ENCODE results near the gene GNL3L. TPM values are rescaled to one million over a fixed set of nuclear protein-coding genes. Genes with fewer than 3 reads are reported as not detected.

GNL3L gene
- total and polyA plus RNA-seq, 9 of the 15 experiments (the other 6 are each of a cell fraction or from before 2014, with no cell fraction given) = 11.5 to 81.7 (median 37.6) TPM

GRCh38 chrX:54529552-54530356 lies at the start of gene GNL3L (continued):
- peak; percentile 33; the same call in 1 of the 2 replicates for TF ChIP-seq REST (IDR thresholded peaks at IDR 0.05; ENCODE audit: borderline replicate concordance)
- TF ChIP-seq REST (CRISPR knock-in tag; IDR thresholded peaks at IDR 0.05; ENCODE audit: low read depth) = no peak
- TF ChIP-seq KAT8 (IDR thresholded peaks at IDR 0.05; ENCODE audit: low read depth) = peak; percentile 98
- no peak for TF ChIP-seq ARID1B (IDR thresholded peaks at IDR 0.05)
- no peak for TF ChIP-seq BRF1 (IDR thresholded peaks at IDR 0.05; ENCODE audit: borderline replicate concordance, extremely low read depth, insufficient read length)
- TF ChIP-seq ZNF197 (CRISPR knock-in tag; IDR thresholded peaks at IDR 0.05; ENCODE audit: low read depth) = no peak
- TF ChIP-seq THRAP3 (IDR thresholded peaks at IDR 0.05; ENCODE audit: borderline replicate concordance) = no peak
- TF ChIP-seq GABPA (tag; conservative IDR thresholded peaks at IDR 0.05; ENCODE audit: low read depth) = peak; percentile 88
- TF ChIP-seq THAP12 (CRISPR knock-in tag; IDR thresholded peaks at IDR 0.05) = no peak
- TF ChIP-seq SREBF1 (IDR thresholded peaks at IDR 0.05; ENCODE audit: borderline replicate concordance, low read depth, low read length) = no peak
- TF ChIP-seq KAT7 (CRISPR knock-in tag; IDR thresholded peaks at IDR 0.05; ENCODE audit: borderline replicate concordance) = no peak
- TF ChIP-seq IRF2 (CRISPR knock-in tag; IDR thresholded peaks at IDR 0.05) = no peak
- TF ChIP-seq USF2 (CRISPR knock-in tag; IDR thresholded peaks at IDR 0.05) = peak; percentile 88
- TF ChIP-seq SNRNP70 (optimal IDR thresholded peaks at IDR 0.05; ENCODE audit: low read depth, low read length) = no peak
